ENCODE measurements around the gene COL23A1.
A peak's percentile ranks its signal among the peaks of the same experiment; 100 is the strongest.

Gene COL23A1

GRCh38 chr5:178532236-178532635, 58.0 kb downstream of the COL23A1 start:
- no peak for DNase-seq (ENCODE audit: low spot score)

- no peak for DNase-seq (ENCODE audit: low spot score)
Observed at GRCh38 chr5:178531786-178532185, 58.4 kb downstream of the COL23A1 start.

GRCh38 chr5:178530526-178530925, 59.7 kb downstream of the COL23A1 start:
- DNase-seq (ENCODE audit: low spot score): no peak

- DNase-seq (ENCODE audit: low spot score): no peak
Observed at GRCh38 chr5:178529080-178529479, 61.1 kb downstream of the COL23A1 start.

GRCh38 chr5:178527458-178528307, 62.5 kb downstream of the COL23A1 start:
- DNase-seq (ENCODE audit: low spot score): no peak

- DNase-seq (ENCODE audit: low spot score): no peak
Observed at GRCh38 chr5:178526773-178527457, 63.3 kb downstream of the COL23A1 start.

- DNase-seq (ENCODE audit: low spot score): no peak
Observed at GRCh38 chr5:178525906-178526732, 64.1 kb downstream of the COL23A1 start.

GRCh38 chr5:178524093-178524882, 65.9 kb downstream of the COL23A1 start:
- no peak for DNase-seq (ENCODE audit: low spot score)

- DNase-seq (ENCODE audit: low spot score): no peak
Observed at GRCh38 chr5:178522361-178522760, 67.8 kb downstream of the COL23A1 start.

GRCh38 chr5:178520851-178521250, 69.3 kb downstream of the COL23A1 start:
- no peak for DNase-seq (ENCODE audit: low spot score)

- DNase-seq (ENCODE audit: low spot score): no peak
Observed at GRCh38 chr5:178519804-178520203, 70.4 kb downstream of the COL23A1 start.

GRCh38 chr5:178519155-178519554, 71.0 kb downstream of the COL23A1 start:
- no peak for DNase-seq (ENCODE audit: low spot score)

GRCh38 chr5:178516504-178517235, 73.5 kb downstream of the COL23A1 start:
- DNase-seq (ENCODE audit: low spot score): no peak

- no peak for DNase-seq (ENCODE audit: low spot score)
Observed at GRCh38 chr5:178515776-178516503, 74.3 kb downstream of the COL23A1 start.

GRCh38 chr5:178514851-178515418, 75.3 kb downstream of the COL23A1 start:
- DNase-seq (ENCODE audit: low spot score): no peak

GRCh38 chr5:178511172-178511571, 79.0 kb downstream of the COL23A1 start:
- no peak for DNase-seq (ENCODE audit: low spot score)

- peak; percentile 11 for DNase-seq (ENCODE audit: low spot score)
Observed at GRCh38 chr5:178509491-178510057, 80.6 kb downstream of the COL23A1 start.

- DNase-seq (ENCODE audit: low spot score): no peak
Observed at GRCh38 chr5:178507151-178507932, 82.9 kb downstream of the COL23A1 start.
